ENCODE data around the gene CSMD2.

CSMD2 gene

GRCh38 chr1:33607444-33608005, 557.5 kb downstream of the CSMD2 start:
- ATAC-seq (no peak), DNase-seq (no peak)
- H3K9me3 Mint-ChIP-seq = no peaks in the 10 kb centered on the region
- no peaks in the 10 kb centered on the region for H3K4me1 Mint-ChIP-seq
- peaks cover 1% of the 10 kb centered on the region for H3K27me3 Mint-ChIP-seq
- no peak overlapping the region for H3K4me3 Mint-ChIP-seq
- no peak overlapping the region for H3K27ac Mint-ChIP-seq
- H3K36me3 Mint-ChIP-seq (ENCODE audit: low read depth) = no peaks in the 10 kb centered on the region

GRCh38 chr1:33606272-33606671, 558.8 kb downstream of the CSMD2 start:
- Mint-ChIP-seq H3K27ac (no peak overlapping the region), H3K9me3 (no peaks in the 10 kb centered on the region), H3K4me1 (no peaks in the 10 kb centered on the region), H3K27me3 (no peaks in the 10 kb centered on the region), H3K36me3 (ENCODE audit: low read depth) (no peaks in the 10 kb centered on the region), H3K4me3 (no peak overlapping the region)
- DNase-seq = no peak
- ATAC-seq = no peak

- H3K27ac Mint-ChIP-seq = no peak overlapping the region
- DNase-seq (no peak), ATAC-seq (no peak)
- H3K4me1 Mint-ChIP-seq = no peaks in the 10 kb centered on the region
- H3K9me3 Mint-ChIP-seq = no peaks in the 10 kb centered on the region
- no peaks in the 10 kb centered on the region for H3K36me3 Mint-ChIP-seq (ENCODE audit: low read depth)
- peaks cover 5% of the 10 kb centered on the region for H3K27me3 Mint-ChIP-seq
- H3K4me3 Mint-ChIP-seq = no peak overlapping the region
Measured at GRCh38 chr1:33602271-33602670, 562.8 kb downstream of the CSMD2 start.

GRCh38 chr1:33601751-33602150, 563.3 kb downstream of the CSMD2 start:
- H3K4me3 Mint-ChIP-seq = no peak overlapping the region
- DNase-seq = no peak
- no peaks in the 10 kb centered on the region for H3K9me3 Mint-ChIP-seq
- no peaks in the 10 kb centered on the region for H3K4me1 Mint-ChIP-seq
- H3K36me3 Mint-ChIP-seq (ENCODE audit: low read depth) = no peaks in the 10 kb centered on the region
- peaks cover 8% of the 10 kb centered on the region for H3K27me3 Mint-ChIP-seq
- ATAC-seq = no peak
- H3K27ac Mint-ChIP-seq = no peak overlapping the region

- Mint-ChIP-seq H3K9me3 (no peaks in the 10 kb centered on the region), H3K4me1 (no peaks in the 10 kb centered on the region), H3K27ac (no peak overlapping the region), H3K4me3 (no peak overlapping the region), H3K27me3 (peaks cover 12% of the 10 kb centered on the region), H3K36me3 (ENCODE audit: low read depth) (no peaks in the 10 kb centered on the region)
- ATAC-seq = no peak
- no peak for DNase-seq
Measured at GRCh38 chr1:33599516-33600115, 565.4 kb downstream of the CSMD2 start.

- Mint-ChIP-seq H3K4me3 (no peak overlapping the region), H3K9me3 (peaks cover 4% of the 10 kb centered on the region), H3K27ac (no peak overlapping the region), H3K27me3 (peaks cover 2% of the 10 kb centered on the region), H3K4me1 (no peaks in the 10 kb centered on the region), H3K36me3 (ENCODE audit: low read depth) (no peaks in the 10 kb centered on the region)
- ATAC-seq = no peak
- no peak for DNase-seq
Measured at GRCh38 chr1:33588726-33589125, 576.3 kb downstream of the CSMD2 start.

- no peak for ATAC-seq
- DNase-seq = no peak
- H3K27me3 Mint-ChIP-seq = peaks cover 4% of the 10 kb centered on the region
- no peaks in the 10 kb centered on the region for H3K9me3 Mint-ChIP-seq
- H3K27ac Mint-ChIP-seq = no peak overlapping the region
- H3K4me1 Mint-ChIP-seq = no peaks in the 10 kb centered on the region
- no peak overlapping the region for H3K4me3 Mint-ChIP-seq
- no peaks in the 10 kb centered on the region for H3K36me3 Mint-ChIP-seq (ENCODE audit: low read depth)
Measured at GRCh38 chr1:33586795-33587194, 578.2 kb downstream of the CSMD2 start.

- Mint-ChIP-seq H3K4me1 (no peaks in the 10 kb centered on the region), H3K4me3 (no peak overlapping the region), H3K9me3 (no peaks in the 10 kb centered on the region), H3K27ac (no peak overlapping the region), H3K36me3 (ENCODE audit: low read depth) (no peaks in the 10 kb centered on the region), H3K27me3 (peaks cover 8% of the 10 kb centered on the region)
- DNase-seq (no peak), ATAC-seq (no peak)
Measured at GRCh38 chr1:33586106-33586505, 578.9 kb downstream of the CSMD2 start.

- DNase-seq (no peak), ATAC-seq (no peak)
- Mint-ChIP-seq H3K4me1 (no peaks in the 10 kb centered on the region), H3K27me3 (peaks cover 5% of the 10 kb centered on the region), H3K36me3 (ENCODE audit: low read depth) (no peaks in the 10 kb centered on the region), H3K27ac (no peak overlapping the region), H3K9me3 (no peaks in the 10 kb centered on the region), H3K4me3 (no peak overlapping the region)
Measured at GRCh38 chr1:33583567-33583966, 581.5 kb downstream of the CSMD2 start.

GRCh38 chr1:33578557-33579448, 586.2 kb downstream of the CSMD2 start:
- Mint-ChIP-seq H3K4me3 (no peak overlapping the region), H3K36me3 (ENCODE audit: low read depth) (no peaks in the 10 kb centered on the region), H3K4me1 (no peaks in the 10 kb centered on the region), H3K27me3 (peaks cover 19% of the 10 kb centered on the region), H3K9me3 (no peaks in the 10 kb centered on the region), H3K27ac (no peak overlapping the region)
- ATAC-seq (no peak), DNase-seq (no peak)

GRCh38 chr1:33577663-33578062, 587.4 kb downstream of the CSMD2 start:
- ATAC-seq (no peak), DNase-seq (no peak)
- peaks cover 26% of the 10 kb centered on the region for H3K27me3 Mint-ChIP-seq
- no peak overlapping the region for H3K27ac Mint-ChIP-seq
- H3K9me3 Mint-ChIP-seq = no peaks in the 10 kb centered on the region
- H3K36me3 Mint-ChIP-seq (ENCODE audit: low read depth) = no peaks in the 10 kb centered on the region
- H3K4me3 Mint-ChIP-seq = no peak overlapping the region
- H3K4me1 Mint-ChIP-seq = no peaks in the 10 kb centered on the region

GRCh38 chr1:33576821-33577599, 588.0 kb downstream of the CSMD2 start:
- H3K9me3 Mint-ChIP-seq = no peaks in the 10 kb centered on the region
- H3K27me3 Mint-ChIP-seq = peaks cover 28% of the 10 kb centered on the region
- no peak for ATAC-seq
- no peaks in the 10 kb centered on the region for H3K36me3 Mint-ChIP-seq (ENCODE audit: low read depth)
- no peak overlapping the region for H3K4me3 Mint-ChIP-seq
- H3K27ac Mint-ChIP-seq = no peak overlapping the region
- H3K4me1 Mint-ChIP-seq = no peaks in the 10 kb centered on the region
- no peak for DNase-seq

- DNase-seq = no peak
- Mint-ChIP-seq H3K4me3 (no peak overlapping the region), H3K27ac (no peak overlapping the region), H3K27me3 (peaks cover 25% of the 10 kb centered on the region), H3K9me3 (no peaks in the 10 kb centered on the region), H3K4me1 (no peaks in the 10 kb centered on the region), H3K36me3 (ENCODE audit: low read depth) (no peaks in the 10 kb centered on the region)
- no peak for ATAC-seq
Measured at GRCh38 chr1:33575324-33575879, 589.6 kb downstream of the CSMD2 start.

- no peaks in the 10 kb centered on the region for H3K9me3 Mint-ChIP-seq
- ATAC-seq (no peak), DNase-seq (no peak)
- no peak overlapping the region for H3K4me3 Mint-ChIP-seq
- no peak overlapping the region for H3K27ac Mint-ChIP-seq
- no peaks in the 10 kb centered on the region for H3K36me3 Mint-ChIP-seq (ENCODE audit: low read depth)
- no peaks in the 10 kb centered on the region for H3K4me1 Mint-ChIP-seq
- H3K27me3 Mint-ChIP-seq = peaks cover 28% of the 10 kb centered on the region
Measured at GRCh38 chr1:33573661-33574060, 591.4 kb downstream of the CSMD2 start.
